BE2C (cell line): ENCODE data around the gene DNAJB8.

Experiments used
- DNase-seq: peaks from one replicate; pipeline ENCODE4 v3.0.0-alpha.2; 2020
- H3K27me3 ChIP-seq: fragments of 250-450 bp; sonication (Bioruptor Pico); 2 replicates; pipeline ENCODE4 v1.5.1; 2020; ENCODE audit warnings: mild to moderate bottlenecking
- H3K36me3 ChIP-seq: fragments of 250-450 bp; sonication (Bioruptor Pico); 2 replicates; pipeline ENCODE4 v1.5.1; 2020; ENCODE audit warnings: mild to moderate bottlenecking
- H3K4me1 ChIP-seq: fragments of 250-450 bp; sonication (Bioruptor Pico); 2 replicates; pipeline ENCODE4 v1.5.1; 2020
- H3K4me3 ChIP-seq: 2 replicates; pipeline ENCODE4 v1.5.1; 2011; ENCODE audit warnings: low read depth, low read length
- H3K9me3 ChIP-seq: fragments of 250-450 bp; sonication (Bioruptor Pico); 2 replicates; pipeline ENCODE4 v1.5.1; 2020
- TF ChIP-seq, protein P1 (sequence below): IDR thresholded peaks from 2 replicates; pipeline ENCODE4 v1.5.1; 2012; ENCODE audit warnings: mild to moderate bottlenecking, low read depth, low read length

DNAJB8 gene

DNA sequence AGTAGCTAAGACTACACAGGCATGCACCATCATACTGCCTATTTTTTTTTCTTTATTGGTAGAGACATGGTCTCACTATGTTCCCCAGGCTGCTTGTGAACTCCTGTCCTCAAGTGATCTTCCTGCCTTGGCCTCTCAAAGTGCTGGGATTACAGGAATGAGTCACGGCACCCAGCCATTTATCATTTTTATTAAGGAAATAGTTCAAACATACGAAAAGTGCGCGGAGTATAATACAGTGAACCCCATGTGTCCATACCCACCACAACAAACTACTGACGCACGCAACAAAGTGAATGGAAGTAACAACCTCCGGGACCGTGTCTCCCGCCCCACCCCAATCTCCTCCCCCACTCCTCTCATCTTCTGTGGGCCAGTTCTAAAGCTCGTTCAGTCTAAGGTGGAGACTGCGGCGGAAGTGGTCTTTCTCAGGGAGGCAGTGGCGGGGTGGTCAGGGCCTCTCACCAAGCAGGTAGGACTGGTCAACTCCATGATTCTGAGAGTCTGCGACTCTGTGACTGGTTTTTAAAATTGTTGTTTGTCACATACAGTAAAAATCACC, 42.1 kb downstream of the DNAJB8 start:
- no peak for DNase-seq
- Histone ChIP-seq H3K9me3 (no peaks in the 10 kb centered on the region), H3K27me3 (no peaks in the 10 kb centered on the region), H3K4me1 (peaks cover 85% of the 10 kb centered on the region), H3K4me3 (no peak overlapping the region), H3K36me3 (no peaks in the 10 kb centered on the region)
- TF ChIP-seq, protein P1, sequence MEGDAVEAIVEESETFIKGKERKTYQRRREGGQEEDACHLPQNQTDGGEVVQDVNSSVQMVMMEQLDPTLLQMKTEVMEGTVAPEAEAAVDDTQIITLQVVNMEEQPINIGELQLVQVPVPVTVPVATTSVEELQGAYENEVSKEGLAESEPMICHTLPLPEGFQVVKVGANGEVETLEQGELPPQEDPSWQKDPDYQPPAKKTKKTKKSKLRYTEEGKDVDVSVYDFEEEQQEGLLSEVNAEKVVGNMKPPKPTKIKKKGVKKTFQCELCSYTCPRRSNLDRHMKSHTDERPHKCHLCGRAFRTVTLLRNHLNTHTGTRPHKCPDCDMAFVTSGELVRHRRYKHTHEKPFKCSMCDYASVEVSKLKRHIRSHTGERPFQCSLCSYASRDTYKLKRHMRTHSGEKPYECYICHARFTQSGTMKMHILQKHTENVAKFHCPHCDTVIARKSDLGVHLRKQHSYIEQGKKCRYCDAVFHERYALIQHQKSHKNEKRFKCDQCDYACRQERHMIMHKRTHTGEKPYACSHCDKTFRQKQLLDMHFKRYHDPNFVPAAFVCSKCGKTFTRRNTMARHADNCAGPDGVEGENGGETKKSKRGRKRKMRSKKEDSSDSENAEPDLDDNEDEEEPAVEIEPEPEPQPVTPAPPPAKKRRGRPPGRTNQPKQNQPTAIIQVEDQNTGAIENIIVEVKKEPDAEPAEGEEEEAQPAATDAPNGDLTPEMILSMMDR = no peak

DNA sequence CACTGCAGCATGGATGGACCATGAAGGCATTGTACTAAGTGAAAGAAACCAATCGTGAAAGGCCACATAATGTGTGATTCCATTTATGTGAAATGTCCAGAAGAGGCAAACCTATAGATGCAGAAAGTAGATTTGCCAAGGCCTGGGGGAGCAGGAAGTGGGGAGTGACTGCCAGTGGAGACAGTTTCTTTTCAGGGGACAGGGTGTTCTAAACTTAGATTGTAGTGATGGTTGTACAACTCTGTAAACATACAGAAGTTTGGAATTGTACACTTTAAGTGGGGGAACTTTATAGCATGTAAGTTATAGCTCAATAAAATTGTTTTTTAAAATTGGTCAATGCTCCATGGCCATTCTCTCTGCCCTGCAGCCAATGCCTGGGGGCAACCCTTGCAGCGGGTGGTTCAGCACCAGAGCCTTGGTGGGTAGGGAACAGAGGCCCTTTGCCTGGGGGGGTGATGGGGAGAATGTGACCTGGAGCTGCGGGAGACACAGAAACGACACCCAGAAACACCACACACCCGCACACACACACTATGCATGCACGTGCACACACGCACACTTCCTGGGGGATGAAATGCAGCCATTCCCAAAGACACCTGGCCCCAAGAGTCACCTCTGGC, 43.1 kb downstream of the DNAJB8 start:
- TF ChIP-seq, protein P1 = no peak
- no peak overlapping the region for H3K4me3 ChIP-seq
- no peak for DNase-seq
- H3K4me1 ChIP-seq = peaks cover 86% of the 10 kb centered on the region
- no peaks in the 10 kb centered on the region for H3K27me3 ChIP-seq
- H3K36me3 ChIP-seq = no peaks in the 10 kb centered on the region
- no peaks in the 10 kb centered on the region for H3K9me3 ChIP-seq

DNA sequence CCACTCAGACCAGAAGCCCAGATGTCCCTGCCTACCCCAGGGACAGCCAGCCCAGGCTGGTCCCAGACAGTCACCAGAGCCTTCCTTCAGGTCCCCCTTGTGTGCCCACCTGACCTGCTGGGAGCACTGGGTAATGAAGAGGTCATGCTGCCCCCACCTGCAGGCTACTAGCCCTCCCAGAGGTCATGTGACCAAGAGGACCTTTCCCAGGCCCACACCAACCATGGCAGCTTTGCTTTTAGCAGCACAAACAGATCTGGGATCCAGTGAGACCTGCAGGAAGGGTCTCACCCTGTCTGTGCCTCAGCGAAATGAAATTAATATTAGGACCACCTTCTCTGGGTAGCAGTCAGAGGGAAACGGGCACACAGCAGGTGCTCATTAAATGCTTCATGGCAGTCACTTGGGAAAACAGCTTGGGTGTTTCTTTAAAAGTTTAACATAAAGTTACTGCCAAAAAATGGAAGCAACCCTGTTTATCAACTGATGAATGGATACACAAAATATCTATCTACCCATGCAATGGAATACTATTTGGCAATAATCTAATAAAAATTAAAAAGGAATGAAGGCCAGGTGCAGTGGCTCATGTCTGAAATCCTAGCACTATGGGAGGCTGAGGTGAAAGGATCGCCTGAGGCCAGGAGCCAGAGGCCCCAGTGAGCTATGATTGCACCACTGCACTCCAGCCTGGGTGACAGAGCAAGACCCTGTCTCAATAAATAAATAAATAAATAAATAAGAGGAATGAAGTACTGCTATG, 43.7 kb downstream of the DNAJB8 start:
- TF ChIP-seq, protein P1 = no peak
- Histone ChIP-seq H3K9me3 (no peaks in the 10 kb centered on the region), H3K4me3 (no peak overlapping the region), H3K27me3 (no peaks in the 10 kb centered on the region), H3K4me1 (peaks cover 84% of the 10 kb centered on the region), H3K36me3 (no peaks in the 10 kb centered on the region)
- no peak for DNase-seq

DNA sequence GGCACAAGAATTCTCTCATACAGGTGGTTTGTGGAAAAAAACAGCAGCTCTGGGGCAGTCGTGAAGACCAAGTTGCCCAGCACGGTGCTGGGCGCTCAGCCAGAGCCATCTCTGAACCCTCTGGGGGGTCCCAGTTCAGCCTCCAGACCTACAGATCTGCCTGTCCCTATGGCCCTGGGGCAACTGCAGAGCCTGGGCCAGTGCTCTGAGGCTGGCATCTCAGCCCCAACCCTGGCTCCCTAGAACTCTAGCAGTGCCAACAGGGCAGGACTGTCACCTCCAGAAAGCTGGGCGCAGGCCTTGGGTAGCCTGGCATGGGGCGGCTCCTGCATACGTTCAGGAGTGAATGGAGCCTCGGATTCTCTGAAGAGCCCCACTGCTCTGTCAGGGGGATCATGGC, 44.7 kb downstream of the DNAJB8 start:
- Histone ChIP-seq H3K4me1 (peaks cover 84% of the 10 kb centered on the region), H3K27me3 (no peaks in the 10 kb centered on the region), H3K9me3 (no peaks in the 10 kb centered on the region)

DNA sequence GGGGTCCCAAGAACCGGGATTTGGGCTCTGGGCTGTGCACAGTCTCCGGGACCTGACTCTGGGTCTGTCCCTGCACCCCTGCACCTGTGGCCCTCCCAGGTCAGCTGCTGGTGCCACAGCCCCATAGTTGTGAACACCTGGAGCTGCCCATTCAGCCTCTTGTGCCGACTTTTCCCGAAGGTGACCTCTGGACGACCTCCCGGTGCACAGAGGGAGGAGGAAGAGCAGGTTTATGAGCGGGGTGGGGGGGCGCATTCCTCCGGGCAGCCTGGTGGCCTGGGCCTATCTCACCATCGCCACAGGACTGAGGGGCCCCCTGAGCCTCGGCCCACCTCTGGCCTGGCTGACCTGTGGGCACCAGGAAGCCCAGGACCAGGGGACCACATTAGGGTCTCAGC, 45.3 kb downstream of the DNAJB8 start:
- TF ChIP-seq, protein P1 = no peak
- H3K4me1 ChIP-seq = peaks cover 85% of the 10 kb centered on the region

More for the DNA sequence above, 44.7 kb downstream of the DNAJB8 start:
- no peak for DNase-seq
- Histone ChIP-seq H3K36me3 (no peaks in the 10 kb centered on the region), H3K4me3 (no peak overlapping the region)
- TF ChIP-seq, protein P1 = no peak

More for the DNA sequence above, 45.3 kb downstream of the DNAJB8 start:
- no peaks in the 10 kb centered on the region for H3K27me3 ChIP-seq
- H3K4me3 ChIP-seq = no peak overlapping the region
- H3K36me3 ChIP-seq = no peaks in the 10 kb centered on the region
- H3K9me3 ChIP-seq = no peaks in the 10 kb centered on the region
- no peak for DNase-seq
